ENCODE measurements around the gene BACH2.

The BACH2 gene

GRCh38 chr6:90083891-90084290 lies 212.8 kb downstream of the BACH2 start:
- H3K4me1 ChIP-seq (ENCODE audit: control insufficient read depth in 2 of 2, insufficient read depth in 1 of 2, low read depth in 1 of 2, low read length in 2 of 2): peaks cover 2 to 4% of the 10 kb centered on the region in 2 donors
- no peak overlapping the region for H2BK120ac ChIP-seq (ENCODE audit: low read depth, low read length)
- no peak overlapping the region for H4K8ac ChIP-seq (ENCODE audit: low read depth, low read length)
- H2BK12ac ChIP-seq (ENCODE audit: low read length): no peak overlapping the region
- H3K23ac ChIP-seq (ENCODE audit: low read depth, low read length, poor library complexity): no peak overlapping the region
- H2AK5ac ChIP-seq (ENCODE audit: low read depth, low read length): no peak overlapping the region
- no peaks in the 10 kb centered on the region for H3K27me3 ChIP-seq (ENCODE audit: control insufficient read depth in 3 of 3, insufficient read depth in 3 of 3, low read depth in 1 of 3, low read length in 3 of 3)
- no peak overlapping the region for H2AFZ ChIP-seq (ENCODE audit: low read length)
- H3K9ac ChIP-seq (ENCODE audit: low read depth, low read length, poor library complexity): no peak overlapping the region
- no peak overlapping the region for H3K27ac ChIP-seq (replicated peaks; ENCODE audit: low read length)
- no peaks in the 10 kb centered on the region for H3K9me3 ChIP-seq (replicated peaks in 1 of 2; ENCODE audit: control insufficient read depth in 2 of 2, insufficient read depth in 1 of 2, low read depth in 1 of 2, low read length in 2 of 2)
- no peak overlapping the region for H3K4me2 ChIP-seq (ENCODE audit: insufficient read depth, low read length, poor library complexity, severe bottlenecking)
- 100% methylated on average over 1 of the region's 4 CpGs; no CpG with 5 or more reads in 1 of the 2 donors for WGBS, 2 donors (ENCODE audit: extremely low coverage in 2 of 2, insufficient read length in 2 of 2, insufficient replicate concordance in 1 of 2)
- no peak overlapping the region for H3K4me3 ChIP-seq (ENCODE audit: low read length in 2 of 2)
- no peak overlapping the region for H2BK15ac ChIP-seq (ENCODE audit: low read length)
- no peak for DNase-seq (ENCODE audit: low spot score)
- H3K79me1 ChIP-seq (ENCODE audit: low read depth, low read length): no peaks in the 10 kb centered on the region
- H3K36me3 ChIP-seq (replicated peaks in 1 of 2; ENCODE audit: control insufficient read depth in 2 of 2, insufficient read depth in 2 of 2, low read length in 2 of 2): no peaks in the 10 kb centered on the region
- H3K4ac ChIP-seq (ENCODE audit: low read length): no peak overlapping the region
- H2BK5ac ChIP-seq (ENCODE audit: low read length): no peak overlapping the region
- H3K18ac ChIP-seq (ENCODE audit: low read length): no peak overlapping the region
- no peak overlapping the region for H3K14ac ChIP-seq (ENCODE audit: low read length)
- no peak overlapping the region for H4K91ac ChIP-seq (ENCODE audit: low read depth, low read length, poor library complexity)

GRCh38 chr6:90082847-90083246 lies 213.8 kb downstream of the BACH2 start:
- Histone ChIP-seq H3K79me1 (ENCODE audit: low read depth, low read length) (no peaks in the 10 kb centered on the region), H3K27me3 (ENCODE audit: control insufficient read depth in 3 of 3, insufficient read depth in 3 of 3, low read depth in 1 of 3, low read length in 3 of 3) (no peaks in the 10 kb centered on the region), H4K91ac (ENCODE audit: low read depth, low read length, poor library complexity) (no peak overlapping the region), H2BK15ac (ENCODE audit: low read length) (no peak overlapping the region), H4K8ac (ENCODE audit: low read depth, low read length) (no peak overlapping the region), H2AFZ (ENCODE audit: low read length) (no peak overlapping the region), H3K4me3 (ENCODE audit: low read length in 2 of 2) (no peak overlapping the region), H3K4me2 (ENCODE audit: insufficient read depth, low read length, poor library complexity, severe bottlenecking) (no peak overlapping the region), H2BK5ac (ENCODE audit: low read length) (no peak overlapping the region), H2BK12ac (ENCODE audit: low read length) (no peak overlapping the region), H3K9me3 (replicated peaks in 1 of 2; ENCODE audit: control insufficient read depth in 2 of 2, insufficient read depth in 1 of 2, low read depth in 1 of 2, low read length in 2 of 2) (no peaks in the 10 kb centered on the region), H2BK120ac (ENCODE audit: low read depth, low read length) (no peak overlapping the region), H3K4me1 (ENCODE audit: control insufficient read depth in 2 of 2, insufficient read depth in 1 of 2, low read depth in 1 of 2, low read length in 2 of 2) (peaks cover 0 to 2% of the 10 kb centered on the region in 2 donors), H3K27ac (replicated peaks; ENCODE audit: low read length) (no peak overlapping the region), H3K18ac (ENCODE audit: low read length) (no peak overlapping the region), H2AK5ac (ENCODE audit: low read depth, low read length) (no peak overlapping the region), H3K4ac (ENCODE audit: low read length) (no peak overlapping the region), H3K36me3 (replicated peaks in 1 of 2; ENCODE audit: control insufficient read depth in 2 of 2, insufficient read depth in 2 of 2, low read length in 2 of 2) (no peaks in the 10 kb centered on the region), H3K9ac (ENCODE audit: low read depth, low read length, poor library complexity) (no peak overlapping the region), H3K14ac (ENCODE audit: low read length) (no peak overlapping the region), H3K23ac (ENCODE audit: low read depth, low read length, poor library complexity) (no peak overlapping the region)
- WGBS, 2 donors (ENCODE audit: extremely low coverage in 2 of 2, insufficient read length in 2 of 2, insufficient replicate concordance in 1 of 2): no CpG with 5 or more reads among the region's 2 CpGs
- no peak for DNase-seq (ENCODE audit: low spot score)

GRCh38 chr6:90080876-90081481 lies 215.7 kb downstream of the BACH2 start:
- Histone ChIP-seq H3K4me2 (ENCODE audit: insufficient read depth, low read length, poor library complexity, severe bottlenecking) (no peak overlapping the region), H2BK15ac (ENCODE audit: low read length) (no peak overlapping the region), H3K4me1 (ENCODE audit: control insufficient read depth in 2 of 2, insufficient read depth in 1 of 2, low read depth in 1 of 2, low read length in 2 of 2) (peaks cover 4 to 8% of the 10 kb centered on the region in 2 donors), H2BK120ac (ENCODE audit: low read depth, low read length) (no peak overlapping the region), H3K36me3 (replicated peaks in 1 of 2; ENCODE audit: control insufficient read depth in 2 of 2, insufficient read depth in 2 of 2, low read length in 2 of 2) (no peaks in the 10 kb centered on the region), H2AK5ac (ENCODE audit: low read depth, low read length) (no peak overlapping the region), H3K9me3 (replicated peaks in 1 of 2; ENCODE audit: control insufficient read depth in 2 of 2, insufficient read depth in 1 of 2, low read depth in 1 of 2, low read length in 2 of 2) (no peaks in the 10 kb centered on the region), H3K14ac (ENCODE audit: low read length) (no peak overlapping the region), H3K9ac (ENCODE audit: low read depth, low read length, poor library complexity) (no peak overlapping the region), H3K23ac (ENCODE audit: low read depth, low read length, poor library complexity) (no peak overlapping the region), H3K27ac (replicated peaks; ENCODE audit: low read length) (no peak overlapping the region), H2BK12ac (ENCODE audit: low read length) (no peak overlapping the region), H2BK5ac (ENCODE audit: low read length) (no peak overlapping the region), H2AFZ (ENCODE audit: low read length) (no peak overlapping the region), H3K79me1 (ENCODE audit: low read depth, low read length) (no peaks in the 10 kb centered on the region), H3K18ac (ENCODE audit: low read length) (no peak overlapping the region), H3K4ac (ENCODE audit: low read length) (no peak overlapping the region), H4K8ac (ENCODE audit: low read depth, low read length) (no peak overlapping the region), H4K91ac (ENCODE audit: low read depth, low read length, poor library complexity) (no peak overlapping the region), H3K27me3 (ENCODE audit: control insufficient read depth in 3 of 3, insufficient read depth in 3 of 3, low read depth in 1 of 3, low read length in 3 of 3) (no peaks in the 10 kb centered on the region), H3K4me3 (ENCODE audit: low read length in 2 of 2) (no peak overlapping the region)
- no CpG with 5 or more reads among the region's 9 CpGs for WGBS, 2 donors (ENCODE audit: extremely low coverage in 2 of 2, insufficient read length in 2 of 2, insufficient replicate concordance in 1 of 2)
- no peak for DNase-seq (ENCODE audit: low spot score)

GRCh38 chr6:90079560-90080490 lies 216.8 kb downstream of the BACH2 start:
- H3K4me2 ChIP-seq (ENCODE audit: insufficient read depth, low read length, poor library complexity, severe bottlenecking): no peak overlapping the region
- no peak overlapping the region for H3K4me3 ChIP-seq (ENCODE audit: low read length in 2 of 2)
- H2AK5ac ChIP-seq (ENCODE audit: low read depth, low read length): no peak overlapping the region
- H3K4ac ChIP-seq (ENCODE audit: low read length): no peak overlapping the region
- H2BK12ac ChIP-seq (ENCODE audit: low read length): no peak overlapping the region
- H2BK15ac ChIP-seq (ENCODE audit: low read length): no peak overlapping the region
- no peak overlapping the region for H2BK120ac ChIP-seq (ENCODE audit: low read depth, low read length)
- H3K9me3 ChIP-seq (replicated peaks in 1 of 2; ENCODE audit: control insufficient read depth in 2 of 2, insufficient read depth in 1 of 2, low read depth in 1 of 2, low read length in 2 of 2): no peaks in the 10 kb centered on the region
- no peak overlapping the region for H3K14ac ChIP-seq (ENCODE audit: low read length)
- peaks cover 8 to 9% of the 10 kb centered on the region in 2 donors for H3K4me1 ChIP-seq (ENCODE audit: control insufficient read depth in 2 of 2, insufficient read depth in 1 of 2, low read depth in 1 of 2, low read length in 2 of 2)
- H3K27ac ChIP-seq (replicated peaks; ENCODE audit: low read length): no peak overlapping the region
- H2AFZ ChIP-seq (ENCODE audit: low read length): no peak overlapping the region
- no CpG with 5 or more reads among the region's 11 CpGs for WGBS, 2 donors (ENCODE audit: extremely low coverage in 2 of 2, insufficient read length in 2 of 2, insufficient replicate concordance in 1 of 2)
- H4K8ac ChIP-seq (ENCODE audit: low read depth, low read length): no peak overlapping the region
- H3K9ac ChIP-seq (ENCODE audit: low read depth, low read length, poor library complexity): no peak overlapping the region
- H3K23ac ChIP-seq (ENCODE audit: low read depth, low read length, poor library complexity): no peak overlapping the region
- no peaks in the 10 kb centered on the region for H3K79me1 ChIP-seq (ENCODE audit: low read depth, low read length)
- no peak for DNase-seq (ENCODE audit: low spot score)
- H3K27me3 ChIP-seq (ENCODE audit: control insufficient read depth in 3 of 3, insufficient read depth in 3 of 3, low read depth in 1 of 3, low read length in 3 of 3): no peaks in the 10 kb centered on the region
- no peak overlapping the region for H4K91ac ChIP-seq (ENCODE audit: low read depth, low read length, poor library complexity)
- H3K36me3 ChIP-seq (replicated peaks in 1 of 2; ENCODE audit: control insufficient read depth in 2 of 2, insufficient read depth in 2 of 2, low read length in 2 of 2): no peaks in the 10 kb centered on the region
- H2BK5ac ChIP-seq (ENCODE audit: low read length): no peak overlapping the region
- H3K18ac ChIP-seq (ENCODE audit: low read length): no peak overlapping the region
